ENCODE measurements around the gene CEP112.

DNA sequence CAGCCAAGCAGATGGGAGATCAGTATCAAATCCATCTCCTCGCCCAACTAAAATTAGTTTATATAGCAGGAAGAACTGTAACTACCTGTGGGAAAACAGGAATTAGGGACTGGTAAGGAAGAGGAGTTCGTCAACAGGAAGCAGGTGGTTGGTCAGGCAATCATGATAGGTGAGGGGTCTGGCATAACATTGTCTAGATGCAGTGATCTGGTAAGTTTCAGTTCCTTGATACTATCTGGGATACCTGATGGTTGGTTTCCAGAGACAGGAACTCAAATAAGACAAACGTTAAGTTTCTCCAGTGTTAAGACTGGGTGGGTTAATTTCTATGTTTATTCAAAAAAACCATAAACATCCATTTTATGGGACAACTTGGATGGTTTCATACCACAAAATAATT lies 53.8 kb downstream of the CEP112 start:
- TF ChIP-seq, protein P1, sequence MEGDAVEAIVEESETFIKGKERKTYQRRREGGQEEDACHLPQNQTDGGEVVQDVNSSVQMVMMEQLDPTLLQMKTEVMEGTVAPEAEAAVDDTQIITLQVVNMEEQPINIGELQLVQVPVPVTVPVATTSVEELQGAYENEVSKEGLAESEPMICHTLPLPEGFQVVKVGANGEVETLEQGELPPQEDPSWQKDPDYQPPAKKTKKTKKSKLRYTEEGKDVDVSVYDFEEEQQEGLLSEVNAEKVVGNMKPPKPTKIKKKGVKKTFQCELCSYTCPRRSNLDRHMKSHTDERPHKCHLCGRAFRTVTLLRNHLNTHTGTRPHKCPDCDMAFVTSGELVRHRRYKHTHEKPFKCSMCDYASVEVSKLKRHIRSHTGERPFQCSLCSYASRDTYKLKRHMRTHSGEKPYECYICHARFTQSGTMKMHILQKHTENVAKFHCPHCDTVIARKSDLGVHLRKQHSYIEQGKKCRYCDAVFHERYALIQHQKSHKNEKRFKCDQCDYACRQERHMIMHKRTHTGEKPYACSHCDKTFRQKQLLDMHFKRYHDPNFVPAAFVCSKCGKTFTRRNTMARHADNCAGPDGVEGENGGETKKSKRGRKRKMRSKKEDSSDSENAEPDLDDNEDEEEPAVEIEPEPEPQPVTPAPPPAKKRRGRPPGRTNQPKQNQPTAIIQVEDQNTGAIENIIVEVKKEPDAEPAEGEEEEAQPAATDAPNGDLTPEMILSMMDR (IDR thresholded peaks at IDR 0.05) = no peak
- TF ChIP-seq POLR2A (IDR thresholded peaks at IDR 0.05) = no peak
